Neural progenitor cell (in vitro differentiated cells): ENCODE results near the gene TBC1D24. TPM values are rescaled to one million over a fixed set of nuclear protein-coding genes. Genes with fewer than 3 reads are reported as not detected.

Experiments
- DNase-seq: peaks from one replicate; pipeline ENCODE4 v3.0.0-alpha.2; 2016; ENCODE audit warnings: low spot score
- H2AFZ ChIP-seq: fragments of 200-600 bp; sonication (generic); replicated peaks from 2 replicates; pipeline ENCODE4 v1.6.1; 2016; ENCODE audit warnings: antibody characterized with exemption
- H3F3A ChIP-seq: fragments of 200-600 bp; sonication (generic); 2 replicates; pipeline ENCODE4 v1.6.1; 2016; ENCODE audit warnings: antibody characterized with exemption, low read depth
- H3K27ac ChIP-seq: fragments of 200-600 bp; sonication (generic); 2 replicates; pipeline ENCODE4 v1.5.1; 2016; ENCODE audit warnings: mild to moderate bottlenecking
- H3K27me3 ChIP-seq: fragments of 200-600 bp; sonication (generic); 2 replicates; pipeline ENCODE4 v1.6.1; 2016; ENCODE audit warnings: mild to moderate bottlenecking, moderate library complexity
- H3K36me3 ChIP-seq: fragments of 200-600 bp; sonication (generic); 2 replicates; pipeline ENCODE4 v1.5.1; 2016
- H3K4me1 ChIP-seq: fragments of 200-600 bp; sonication (generic); 2 replicates; pipeline ENCODE4 v1.6.1; 2016; ENCODE audit warnings: mixed run types
- H3K4me2 ChIP-seq: fragments of 200-600 bp; sonication (generic); 2 replicates; pipeline ENCODE4 v1.6.1; 2016
- H3K4me3 ChIP-seq: fragments of 200-600 bp; sonication (generic); 2 replicates; pipeline ENCODE4 v1.5.1; 2016
- H3K79me2 ChIP-seq: fragments of 200-600 bp; sonication (generic); 2 replicates; pipeline ENCODE4 v1.6.1; 2016; ENCODE audit warnings: low read depth
- H3K9ac ChIP-seq: fragments of 200-600 bp; sonication (generic); 2 replicates; pipeline ENCODE4 v1.6.1; 2016
- H3K9me3 ChIP-seq: fragments of 200-600 bp; sonication (generic); 2 replicates; pipeline ENCODE4 v1.5.1; 2016; ENCODE audit warnings: low read depth
- H4K20me1 ChIP-seq: fragments of 200-600 bp; sonication (generic); 2 replicates; pipeline ENCODE4 v1.6.1; 2016; ENCODE audit warnings: low read depth
- H3K27ac Mint-ChIP-seq: 3 replicates; pipeline ENCODE4 v1.8.0; 2021; ENCODE audit warnings: mixed read lengths
- H3K27me3 Mint-ChIP-seq: 2 replicates; pipeline ENCODE4 v1.8.0; 2022; ENCODE audit warnings: low read depth, mild to moderate bottlenecking, inconsistent platforms, moderate library complexity, mixed read lengths; ENCODE audit not compliant: insufficient read depth
- H3K36me3 Mint-ChIP-seq: 3 replicates; pipeline ENCODE4 v1.8.0; 2021; ENCODE audit warnings: mixed read lengths
- H3K4me1 Mint-ChIP-seq: 3 replicates; pipeline ENCODE4 v1.8.0; 2021; ENCODE audit warnings: mixed read lengths
- H3K4me3 Mint-ChIP-seq: 3 replicates; pipeline ENCODE4 v1.8.0; 2021; ENCODE audit warnings: mild to moderate bottlenecking, moderate library complexity, mixed read lengths
- H3K9me3 Mint-ChIP-seq: 3 replicates; pipeline ENCODE4 v1.8.0; 2020; ENCODE audit warnings: mixed read lengths
- CTCF ChIP-seq: fragments of 200-600 bp; sonication (generic); IDR thresholded peaks from 2 replicates; pipeline ENCODE4 v1.5.1; 2017; ENCODE audit warnings: antibody characterized with exemption, mild to moderate bottlenecking
- EZH2 ChIP-seq: fragments of 200-600 bp; sonication (generic); IDR thresholded peaks from 2 replicates; pipeline ENCODE4 v1.6.1; 2017; ENCODE audit warnings: antibody characterized with exemption, mild to moderate bottlenecking, moderate library complexity
- EZH2phosphoT487 ChIP-seq: fragments of 200-600 bp; sonication (generic); IDR thresholded peaks from 2 replicates; pipeline ENCODE4 v1.6.1; 2017; ENCODE audit warnings: antibody characterized with exemption
- total RNA-seq: library from RNA; depleted of rRNA; stranded (reverse); fragments of >200 nt; gene quantifications from 2 replicates; pipeline ENCODE4 v1.2.3, GENCODE V29; 2015; ENCODE audit warnings: low replicate concordance

The TBC1D24 gene
- total RNA-seq, 1 donor from 2014 or later = 8.2 TPM

- no peak for DNase-seq
- Mint-ChIP-seq H3K36me3 (peaks cover 29% of the 10 kb centered on the region), H3K27ac (no peak overlapping the region), H3K4me3 (no peak overlapping the region), H3K27me3 (peaks cover 3% of the 10 kb centered on the region), H3K4me1 (no peaks in the 10 kb centered on the region), H3K9me3 (no peaks in the 10 kb centered on the region)
- H3K4me3 ChIP-seq = no peak overlapping the region
- H2AFZ ChIP-seq = no peak overlapping the region
- H3K4me2 ChIP-seq = no peak overlapping the region
- H4K20me1 ChIP-seq = peaks cover 20% of the 10 kb centered on the region
- no peaks in the 10 kb centered on the region for H3K27me3 ChIP-seq
- peaks cover 6% of the 10 kb centered on the region for H3F3A ChIP-seq
- TF ChIP-seq CTCF = no peak
- no peaks in the 10 kb centered on the region for H3K36me3 ChIP-seq
- no peak overlapping the region for H3K27ac ChIP-seq
- no peaks in the 10 kb centered on the region for H3K9me3 ChIP-seq
- no peaks in the 10 kb centered on the region for H3K4me1 ChIP-seq
- H3K79me2 ChIP-seq = no peaks in the 10 kb centered on the region
- no peak overlapping the region for H3K9ac ChIP-seq
Measured at GRCh38 chr16:2447920-2448583, 26.9 kb upstream of the TBC1D24 start.

- Mint-ChIP-seq H3K9me3 (no peaks in the 10 kb centered on the region), H3K27ac (no peak overlapping the region), H3K36me3 (peaks cover 31% of the 10 kb centered on the region), H3K4me3 (no peak overlapping the region), H3K27me3 (peaks cover 6% of the 10 kb centered on the region), H3K4me1 (no peaks in the 10 kb centered on the region)
- DNase-seq = no peak
- no peaks in the 10 kb centered on the region for H3K79me2 ChIP-seq
- TF ChIP-seq EZH2 = no peak
- no peak for TF ChIP-seq EZH2phosphoT487
- TF ChIP-seq CTCF = no peak
- H4K20me1 ChIP-seq = peaks cover 19% of the 10 kb centered on the region
- H3K4me3 ChIP-seq = no peak overlapping the region
- no peak overlapping the region for H3K27ac ChIP-seq
- no peak overlapping the region for H2AFZ ChIP-seq
- no peaks in the 10 kb centered on the region for H3K9me3 ChIP-seq
- no peaks in the 10 kb centered on the region for H3K27me3 ChIP-seq
- H3K36me3 ChIP-seq = no peaks in the 10 kb centered on the region
- no peaks in the 10 kb centered on the region for H3K4me1 ChIP-seq
- H3K4me2 ChIP-seq = no peak overlapping the region
- H3K9ac ChIP-seq = no peak overlapping the region
- H3F3A ChIP-seq = no peaks in the 10 kb centered on the region
Measured at GRCh38 chr16:2449118-2449517, 25.8 kb upstream of the TBC1D24 start.

- no peaks in the 10 kb centered on the region for H3K9me3 ChIP-seq
- H3K4me1 ChIP-seq = no peaks in the 10 kb centered on the region
- Mint-ChIP-seq H3K4me3 (no peak overlapping the region), H3K27ac (no peak overlapping the region), H3K4me1 (no peaks in the 10 kb centered on the region), H3K27me3 (peaks cover 6% of the 10 kb centered on the region), H3K9me3 (no peaks in the 10 kb centered on the region), H3K36me3 (peaks cover 28% of the 10 kb centered on the region)
- no peak for TF ChIP-seq EZH2phosphoT487
- no peak for TF ChIP-seq CTCF
- no peak for TF ChIP-seq EZH2
- no peak overlapping the region for H3K4me2 ChIP-seq
- H3F3A ChIP-seq = no peaks in the 10 kb centered on the region
- H3K79me2 ChIP-seq = no peaks in the 10 kb centered on the region
- H3K36me3 ChIP-seq = no peaks in the 10 kb centered on the region
- no peaks in the 10 kb centered on the region for H3K27me3 ChIP-seq
- H4K20me1 ChIP-seq = peaks cover 19% of the 10 kb centered on the region
- DNase-seq = no peak
- no peak overlapping the region for H3K4me3 ChIP-seq
- no peak overlapping the region for H3K27ac ChIP-seq
- H3K9ac ChIP-seq = no peak overlapping the region
- H2AFZ ChIP-seq = no peak overlapping the region
Measured at GRCh38 chr16:2450535-2450934, 24.4 kb upstream of the TBC1D24 start.
